Spleen (tissue), 7 donors: ENCODE measurements around the gene VPS4A.

Source experiments
- CTCF ChIP-seq, 11 experiments: fragments of 200-600 bp in 7 of 11; fragments of 450-650 bp in 4 of 11; sonication (generic) in 4 of 11; IDR thresholded peaks in 8 of 11; conservative IDR thresholded peaks in 3 of 11; 1 replicate in 7 of 11; 2 replicates in 4 of 11; pipeline versions ENCODE4 v1.4.0 to v1.8.0; 2016 to 2021; ENCODE audit warnings: antibody characterized with exemption in 11 of 11, inconsistent platforms in 4 of 11, mild to moderate bottlenecking in 1 of 11
- POLR2A ChIP-seq, 3 donors: fragments of 450-650 bp; IDR thresholded peaks; one replicate each; pipeline ENCODE4 v1.5.1; 2017; ENCODE audit warnings: antibody characterized with exemption in 3 of 3, mild to moderate bottlenecking in 1 of 3
- donor health status: DM: no; HTN: no; CAD: no; lungs with moderate emphysema.
- donor health status: DM: no; HTN: no; CAD: no.
- donor health status: DM: no; HTN: no; CAD: no.

- no peak for TF ChIP-seq POLR2A (IDR thresholded peaks at IDR 0.05)
- no peak for TF ChIP-seq CTCF (IDR thresholded peaks at IDR 0.05 in 8 of 11, conservative IDR thresholded peaks at IDR 0.05 in 3 of 11)
Observed at GRCh38 chr16:69324013-69324531, 12.9 kb downstream of the VPS4A start.
